Inflammatory macrophage (primary cell): Measurements from ENCODE around the gene CRK.
"Not testable (repeated sequence)": the region's sequence is repeated elsewhere in the genome, so short reads cannot be mapped to it uniquely, and the experiment has no call there.

Experiments used
- DNase-seq, 2 donors: peaks; one replicate each; pipeline ENCODE4 v3.0.0-alpha.2; 2020 to 2022

Gene CRK

DNA sequence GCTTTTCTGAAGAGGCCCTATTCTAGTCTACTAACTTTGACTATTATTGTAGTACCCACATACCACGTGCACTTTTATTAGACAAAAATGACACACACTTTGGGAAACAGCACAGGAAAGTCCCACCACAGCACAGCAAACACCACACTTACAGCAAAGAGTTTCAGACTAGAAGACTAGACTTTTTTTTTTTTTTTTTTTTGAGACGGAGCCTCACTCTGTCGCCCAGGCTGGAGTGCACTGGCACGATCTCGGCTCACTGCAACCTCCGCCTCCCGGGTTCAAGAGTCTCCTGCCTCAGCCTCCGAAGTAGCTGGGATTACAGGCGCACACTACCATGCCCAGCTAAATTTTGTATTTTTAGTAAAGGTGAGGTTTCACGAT, 76.1 kb downstream of the CRK start:
- DNase-seq = no peak

DNA sequence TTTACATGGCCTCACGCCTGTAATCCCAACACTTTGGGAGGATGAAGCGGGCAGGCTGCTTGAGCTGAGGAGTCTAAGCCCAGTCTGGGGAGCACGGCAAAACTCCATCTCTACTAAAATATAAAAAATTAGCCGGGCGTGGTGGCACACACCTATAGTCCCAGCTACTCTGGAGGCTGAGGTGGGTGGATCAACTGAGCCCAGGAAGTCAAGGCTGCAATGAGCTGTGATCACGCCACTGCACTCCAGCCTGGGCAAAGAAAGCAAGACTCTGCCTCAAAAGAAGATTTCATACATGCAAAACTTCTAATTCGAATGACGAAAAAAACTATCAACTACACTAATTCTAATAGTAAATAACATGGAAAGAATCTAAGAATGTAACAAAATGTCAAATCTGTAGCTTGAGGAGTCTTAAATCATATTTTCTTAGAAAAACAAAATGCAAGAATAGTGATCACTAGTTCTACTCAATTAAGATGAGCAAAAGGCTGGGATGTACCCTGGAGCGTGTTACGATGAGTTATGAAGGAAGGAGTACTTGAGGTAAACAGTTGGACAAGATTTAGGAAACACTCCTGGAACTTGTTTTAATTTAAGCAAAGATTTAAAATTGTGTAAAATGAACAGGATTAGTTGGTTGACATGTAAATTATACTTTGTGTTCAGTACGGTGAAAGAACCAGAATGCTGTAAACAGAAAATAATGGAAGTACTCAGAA, 76.7 kb downstream of the CRK start:
- DNase-seq = no peak

DNA sequence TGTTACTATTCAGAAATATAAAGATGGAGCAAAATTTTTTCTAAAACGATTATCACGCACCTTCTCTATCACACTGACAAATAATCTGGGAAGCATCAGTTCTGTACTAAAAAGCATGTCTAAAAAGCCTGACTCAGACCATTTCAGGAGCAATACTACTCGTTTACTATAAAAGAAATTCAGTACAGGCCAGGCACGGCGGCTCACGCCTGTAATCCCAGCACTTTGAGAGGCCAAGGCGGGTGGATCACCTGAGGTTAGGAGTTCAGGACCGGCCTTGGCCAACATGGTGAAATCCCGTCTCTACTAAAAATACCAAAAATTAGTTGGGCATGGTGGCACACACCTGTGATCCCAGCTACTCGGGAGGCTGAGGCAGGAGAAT, 77.6 kb downstream of the CRK start:
- DNase-seq = not testable (repeated sequence)

DNA sequence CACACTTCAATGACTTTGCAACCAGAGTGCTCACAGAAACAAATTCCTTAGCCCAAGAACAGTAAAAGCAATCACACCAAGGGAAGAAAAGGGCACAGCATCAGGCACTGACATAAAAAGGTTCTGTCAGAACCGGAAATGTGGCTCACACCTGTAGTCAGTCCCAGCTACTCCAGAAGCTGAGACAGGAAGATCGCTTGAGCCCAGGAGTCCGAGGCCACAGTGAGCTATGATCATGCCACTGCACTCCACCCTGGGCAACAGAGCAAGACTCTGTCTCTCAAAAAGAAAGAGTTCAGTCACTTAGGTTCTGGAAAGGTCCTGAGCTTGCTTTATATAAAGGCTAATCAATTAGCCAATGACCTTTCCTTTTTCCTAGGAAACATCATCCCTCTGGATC, 78.7 kb downstream of the CRK start:
- no peak for DNase-seq

DNA sequence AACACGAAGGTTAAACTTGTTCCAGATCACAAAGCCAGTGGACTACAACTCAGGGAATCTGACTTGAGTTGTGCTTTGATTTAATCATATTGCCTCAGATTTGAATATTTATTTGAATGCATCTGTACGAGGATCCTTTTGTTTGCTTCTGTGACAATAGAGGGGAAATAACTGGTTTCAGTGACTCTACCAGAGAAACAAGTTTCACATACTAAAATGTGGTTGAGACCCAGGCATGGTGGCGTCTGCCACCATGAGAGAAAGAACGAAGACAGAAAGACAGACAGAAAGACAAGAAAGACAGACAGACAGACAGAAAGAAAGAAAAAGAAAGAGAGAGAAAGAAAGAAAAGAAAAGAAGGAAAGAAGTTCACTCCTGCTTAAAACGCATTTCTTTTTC, 80.0 kb downstream of the CRK start:
- no peak for DNase-seq

DNA sequence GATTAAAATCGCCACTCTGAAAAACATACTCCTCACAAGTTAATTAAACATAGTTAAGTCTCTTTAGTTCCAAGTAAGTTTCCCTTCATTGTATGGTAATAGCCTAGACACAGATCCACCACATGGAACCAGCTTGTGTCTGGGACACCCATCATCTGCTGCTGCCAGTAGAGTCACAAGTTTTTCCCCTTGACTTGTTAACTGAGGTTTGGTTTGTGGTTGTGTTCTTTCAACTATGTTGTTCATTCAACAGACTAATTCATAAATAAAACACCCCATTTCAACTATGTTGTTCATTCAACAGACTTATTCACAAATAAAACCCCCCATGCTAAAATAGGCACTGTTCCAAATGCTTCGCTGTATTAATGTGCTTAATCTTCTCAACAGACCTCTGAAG, 80.4 kb downstream of the CRK start:
- no peak for DNase-seq

DNA sequence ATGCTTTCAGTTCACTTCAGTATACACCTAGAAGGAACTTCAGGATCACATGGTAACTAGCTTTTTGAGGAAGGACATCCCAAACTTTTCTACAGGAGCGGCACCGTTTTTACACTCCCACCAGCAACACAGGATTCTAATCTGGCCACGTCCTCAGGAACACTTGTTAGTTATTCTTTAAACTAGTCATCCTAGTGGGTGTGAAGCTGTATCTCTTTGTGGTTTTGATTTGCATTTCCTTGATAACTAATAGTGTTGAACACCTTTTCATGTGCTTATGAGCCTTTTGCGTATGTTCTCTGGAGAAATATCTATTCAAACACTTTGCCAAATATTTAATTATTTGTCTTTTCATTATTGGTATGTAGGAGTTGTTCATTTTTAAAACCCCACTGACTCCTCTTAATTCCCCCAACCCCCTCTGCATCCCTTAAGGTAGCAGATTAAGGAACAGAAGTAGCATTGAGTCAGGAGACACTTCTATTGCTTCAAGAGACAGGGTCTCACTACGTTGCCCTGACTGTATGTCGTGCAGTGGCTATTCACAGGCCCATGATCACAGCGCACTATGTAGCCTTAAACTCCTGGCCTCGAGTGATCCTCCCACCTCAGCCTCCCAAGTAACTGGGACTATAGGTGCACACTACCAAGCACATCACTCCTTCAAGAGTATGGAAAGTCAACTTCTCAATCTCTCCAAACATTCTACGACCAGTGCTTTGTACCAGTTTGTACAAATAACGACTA, 81.4 kb downstream of the CRK start:
- DNase-seq = no peak

DNA sequence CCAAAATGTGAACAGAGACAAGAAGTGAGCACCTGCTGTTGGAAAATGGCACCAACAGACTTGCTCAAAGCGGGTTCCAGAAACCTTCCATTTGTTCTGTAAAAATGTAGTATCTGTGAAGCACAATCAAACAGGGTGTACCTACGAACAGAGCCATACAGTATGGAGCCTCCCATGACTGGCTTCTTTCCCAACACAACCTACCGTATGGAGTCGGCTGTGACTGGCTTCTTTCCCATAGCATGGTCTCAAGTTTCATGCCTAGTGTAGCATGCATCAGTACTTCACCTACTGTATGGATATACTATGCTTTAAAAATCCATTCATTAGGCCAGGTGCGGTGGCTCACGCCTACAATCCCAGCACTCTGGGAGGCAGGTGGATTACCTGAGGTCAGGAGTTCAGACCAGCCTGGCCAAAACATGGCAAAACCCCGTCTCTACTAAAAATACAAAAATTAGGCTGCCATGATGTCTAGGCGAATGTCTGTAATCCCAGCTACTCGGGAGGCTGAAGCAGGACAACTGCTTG, 82.3 kb downstream of the CRK start:
- DNase-seq = no peak

DNA sequence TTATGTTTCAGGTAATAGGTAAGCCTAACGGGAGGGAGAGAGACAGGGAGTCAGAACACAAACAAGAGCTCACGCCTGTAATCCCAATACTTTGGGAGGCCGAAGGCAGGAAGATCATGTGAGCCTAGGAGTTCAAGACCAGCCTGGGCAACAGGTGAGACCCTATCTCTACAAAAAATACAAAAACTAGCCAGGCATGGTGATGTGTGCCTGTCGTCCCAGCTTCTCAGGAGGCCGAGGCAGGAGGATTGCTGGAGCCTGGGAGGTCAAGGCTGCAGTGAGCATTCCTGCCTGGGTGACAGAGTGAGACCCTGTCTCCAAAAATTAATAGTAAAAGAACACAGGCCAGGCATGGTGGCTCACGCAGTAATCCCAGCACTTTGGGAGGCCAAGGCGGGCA, 83.4 kb downstream of the CRK start:
- DNase-seq = no peak

DNA sequence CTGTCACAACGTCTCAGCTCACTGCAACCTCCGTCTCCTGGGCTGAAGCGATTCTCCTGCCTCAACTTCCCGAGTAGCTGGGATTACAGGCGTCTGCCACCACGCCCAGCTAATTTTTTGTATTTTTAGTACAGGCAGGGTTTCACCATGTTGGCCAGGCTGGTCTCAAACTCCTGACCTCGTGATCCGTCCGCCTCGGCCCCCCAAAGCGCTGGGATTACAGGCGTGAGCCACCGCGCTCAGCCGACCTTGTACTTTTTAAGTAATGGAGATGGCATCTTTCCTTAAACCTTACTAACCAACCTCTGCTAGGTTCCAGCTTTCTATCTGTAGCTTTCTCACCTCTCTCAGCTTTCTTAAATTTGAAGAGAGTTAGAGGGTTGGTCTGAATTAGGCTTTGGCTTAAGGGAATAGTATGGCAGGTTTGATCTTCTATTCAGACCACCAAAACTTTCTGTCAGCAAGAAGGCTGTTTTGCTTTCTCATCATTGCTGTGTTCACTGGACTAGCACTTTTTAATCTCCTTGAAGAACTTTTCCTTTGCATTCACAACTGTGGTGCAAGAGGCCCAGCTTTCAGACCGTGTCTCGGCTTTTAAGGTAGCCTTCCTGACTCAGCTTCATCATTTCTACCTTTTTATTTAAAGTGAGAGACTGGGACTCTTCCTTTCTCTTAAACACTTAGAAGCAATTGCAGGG, 84.0 kb downstream of the CRK start:
- DNase-seq = no peak
